ENCODE results near the gene MEF2B.
"Not testable (repeated sequence)": the region's sequence is repeated elsewhere in the genome, so short reads cannot be mapped to it uniquely, and the experiment has no call there.

MEF2B gene

DNA sequence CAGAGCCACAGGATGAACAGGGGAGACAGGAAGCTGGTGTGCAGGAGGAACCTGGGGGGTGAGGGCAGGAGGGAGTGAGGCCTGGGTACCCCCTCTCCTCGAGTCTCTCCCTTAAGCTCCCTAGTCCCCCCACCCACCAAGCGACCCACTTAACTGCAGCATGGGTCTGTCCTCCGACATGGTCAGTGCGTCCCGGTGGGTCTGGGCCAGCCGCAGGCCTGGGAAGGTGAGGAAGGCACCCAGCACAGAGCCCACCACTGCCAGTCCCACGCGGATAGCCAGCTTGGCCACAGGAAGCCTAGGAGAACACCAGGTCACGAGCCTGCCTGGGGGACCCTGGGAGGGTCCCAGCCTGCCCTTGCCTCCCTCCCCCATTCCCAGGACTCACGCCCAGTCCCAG lies 48.7 kb downstream of the MEF2B start:
- no peak for DNase-seq

DNA sequence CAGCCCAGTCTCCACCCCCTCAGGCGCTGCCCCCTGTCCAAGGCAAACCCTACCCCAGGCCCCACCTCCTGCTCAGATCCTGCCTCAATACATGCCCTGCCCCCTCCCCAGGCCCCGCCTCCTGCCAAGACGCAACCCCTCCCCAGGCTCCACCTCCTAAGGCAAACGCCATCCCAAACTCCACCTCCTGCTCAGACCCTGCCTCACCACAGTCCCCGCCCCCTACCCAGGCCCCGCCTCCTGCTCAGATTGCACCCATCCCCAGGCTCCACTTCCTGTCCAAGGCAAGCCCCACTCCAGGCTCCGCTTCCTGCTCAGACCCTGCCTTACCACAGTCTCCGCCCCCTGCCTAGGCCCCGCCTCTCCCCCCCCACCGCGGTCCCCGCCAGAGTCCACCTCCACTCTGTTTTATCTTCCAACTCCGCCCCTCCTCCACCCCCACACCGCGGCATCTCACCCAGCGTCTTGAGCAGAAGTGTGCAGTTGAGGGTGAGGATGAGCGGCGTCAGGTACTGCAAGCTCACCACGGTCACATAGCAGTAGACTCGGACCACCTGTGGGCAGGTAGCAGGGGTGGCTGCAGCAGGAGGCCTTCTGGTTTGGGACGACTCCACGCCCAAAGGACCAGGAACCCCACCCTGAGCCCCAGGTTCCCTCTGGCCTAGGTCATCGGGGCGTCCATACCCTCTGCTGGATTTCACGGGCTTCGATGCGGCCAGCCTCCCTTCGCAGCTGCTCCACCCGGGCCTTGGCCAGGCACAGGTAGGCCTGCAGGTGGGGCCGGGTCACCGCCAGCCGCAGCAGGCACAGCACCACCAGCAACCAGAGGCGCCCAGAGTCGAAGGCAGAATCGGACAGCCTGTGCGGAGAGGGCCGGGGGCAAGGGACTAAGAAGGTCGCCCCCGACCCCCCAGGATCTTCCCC lies 49.5 kb downstream of the MEF2B start:
- peak; percentile 100 for DNase-seq

DNA sequence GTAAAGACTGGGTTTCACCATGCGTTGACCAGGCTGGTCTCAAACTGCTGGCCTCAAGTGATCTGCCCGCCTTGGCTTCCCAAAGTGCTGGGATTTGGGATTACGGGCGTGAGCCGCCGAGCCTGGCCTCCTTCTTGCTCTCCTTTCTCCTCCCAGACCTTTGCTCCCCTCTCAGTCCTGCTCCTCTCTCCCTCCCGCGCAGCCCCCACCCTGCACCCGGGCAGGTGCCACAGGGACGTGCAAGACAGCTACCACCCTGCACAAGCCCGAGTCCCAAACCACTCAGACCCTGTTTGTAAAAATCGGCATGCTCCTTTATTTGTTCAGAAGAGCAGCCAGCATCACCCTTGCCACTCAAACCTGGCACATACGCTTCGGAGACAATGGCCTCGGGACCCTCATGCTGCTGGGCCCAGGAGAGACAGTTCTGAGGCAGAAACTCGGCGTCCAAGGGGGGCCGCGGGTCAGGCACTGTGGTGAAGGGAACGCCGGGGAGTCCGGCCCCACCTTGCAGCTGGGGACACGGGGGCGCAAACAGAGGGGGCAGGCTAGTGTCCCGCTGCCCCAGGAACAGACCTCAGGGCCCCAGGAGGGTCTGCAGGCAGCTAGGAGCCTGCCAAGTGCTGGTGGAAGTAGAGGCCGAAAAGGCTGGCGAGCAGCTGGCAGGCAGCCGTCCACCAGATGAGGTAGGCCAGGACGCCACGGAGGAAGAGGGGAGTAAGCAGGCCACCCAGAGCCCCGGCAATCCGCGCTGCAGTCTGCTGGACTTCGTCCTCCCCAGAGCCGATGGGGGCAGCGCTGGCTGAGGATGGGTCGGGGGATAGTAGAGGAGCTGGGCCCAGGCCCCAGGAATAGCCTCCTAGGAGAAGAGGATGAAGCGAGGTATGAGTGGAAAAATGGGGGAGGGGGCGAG lies 50.5 kb downstream of the MEF2B start:
- DNase-seq, result no peak

DNA sequence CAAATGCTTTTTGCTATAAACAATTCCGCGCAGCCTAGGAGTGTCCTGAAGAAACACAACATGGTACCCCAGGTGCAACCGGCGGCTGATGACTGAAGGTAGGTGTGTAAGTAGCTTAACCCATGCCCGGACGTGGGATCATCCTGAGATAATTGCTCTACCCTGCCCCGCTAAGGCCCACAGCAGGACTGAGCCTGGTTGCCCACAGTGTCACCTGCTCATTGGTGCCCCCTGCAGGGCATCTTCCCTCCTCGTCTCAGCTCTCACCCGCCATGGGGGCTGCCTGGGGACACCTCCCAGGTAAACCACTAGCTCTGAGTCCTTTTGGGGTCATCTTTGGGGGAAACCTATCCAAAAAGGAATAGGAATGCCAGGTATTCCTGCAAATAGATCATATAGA lies 54.1 kb downstream of the MEF2B start:
- DNase-seq, result peak; percentile 73

DNA sequence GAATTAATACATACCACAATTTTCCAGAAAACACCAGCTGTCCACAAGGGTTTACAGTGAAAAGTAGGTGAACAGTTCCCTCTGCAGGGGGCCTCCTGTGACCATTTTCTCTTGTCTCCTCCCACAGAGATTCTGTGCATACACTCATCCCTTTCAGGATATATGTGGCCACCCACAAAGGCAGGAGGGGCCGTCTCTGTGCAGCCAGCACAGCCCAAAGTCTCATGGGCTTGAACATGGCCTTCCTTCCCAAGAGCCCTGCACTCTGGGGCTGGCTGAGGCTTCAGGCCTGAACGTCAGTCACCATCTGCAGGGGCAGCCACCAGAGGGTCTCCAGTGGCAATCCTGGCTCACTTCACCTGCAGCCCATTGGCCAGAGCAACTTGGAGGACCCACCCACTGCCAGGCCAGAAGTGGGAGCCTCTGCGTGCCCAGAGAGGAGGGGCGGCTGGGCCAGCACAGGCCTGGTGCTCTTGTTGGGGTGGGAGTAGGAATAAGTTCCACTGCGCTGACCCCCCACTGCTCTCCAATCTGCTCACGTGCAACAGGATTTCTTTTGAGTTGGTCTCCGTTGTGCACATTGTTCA lies 56.9 kb downstream of the MEF2B start:
- peak; percentile 82 for DNase-seq

DNA sequence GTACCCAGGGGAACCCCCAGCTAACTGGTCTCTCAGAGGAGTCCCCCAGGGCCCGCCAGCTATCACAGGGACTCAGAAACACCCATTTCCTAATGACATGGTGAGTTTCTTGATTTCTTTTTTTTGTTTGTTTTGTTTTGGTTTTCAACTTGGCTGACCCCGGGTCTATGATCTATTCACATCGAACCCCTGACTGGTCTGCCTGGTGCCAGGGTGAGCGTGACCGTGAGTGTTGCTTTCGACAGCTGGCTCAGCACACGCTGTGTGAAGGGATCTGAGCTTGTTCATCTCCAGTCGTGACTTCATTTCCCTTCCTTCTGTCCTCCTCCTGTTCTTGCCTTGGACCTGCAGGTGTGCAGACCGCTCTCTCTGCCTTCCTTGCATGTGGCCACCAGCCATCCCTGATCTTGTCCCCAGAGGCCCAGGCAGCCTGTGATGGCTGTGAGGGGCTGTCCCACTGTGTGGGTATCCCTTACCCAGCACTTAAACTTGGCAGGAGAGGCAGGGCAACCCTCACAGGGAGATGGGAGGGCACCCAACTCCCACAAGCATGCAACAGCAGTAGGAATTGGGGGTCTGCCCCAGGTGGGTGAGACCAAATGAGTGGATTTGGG lies 58.0 kb downstream of the MEF2B start:
- no peak for DNase-seq

DNA sequence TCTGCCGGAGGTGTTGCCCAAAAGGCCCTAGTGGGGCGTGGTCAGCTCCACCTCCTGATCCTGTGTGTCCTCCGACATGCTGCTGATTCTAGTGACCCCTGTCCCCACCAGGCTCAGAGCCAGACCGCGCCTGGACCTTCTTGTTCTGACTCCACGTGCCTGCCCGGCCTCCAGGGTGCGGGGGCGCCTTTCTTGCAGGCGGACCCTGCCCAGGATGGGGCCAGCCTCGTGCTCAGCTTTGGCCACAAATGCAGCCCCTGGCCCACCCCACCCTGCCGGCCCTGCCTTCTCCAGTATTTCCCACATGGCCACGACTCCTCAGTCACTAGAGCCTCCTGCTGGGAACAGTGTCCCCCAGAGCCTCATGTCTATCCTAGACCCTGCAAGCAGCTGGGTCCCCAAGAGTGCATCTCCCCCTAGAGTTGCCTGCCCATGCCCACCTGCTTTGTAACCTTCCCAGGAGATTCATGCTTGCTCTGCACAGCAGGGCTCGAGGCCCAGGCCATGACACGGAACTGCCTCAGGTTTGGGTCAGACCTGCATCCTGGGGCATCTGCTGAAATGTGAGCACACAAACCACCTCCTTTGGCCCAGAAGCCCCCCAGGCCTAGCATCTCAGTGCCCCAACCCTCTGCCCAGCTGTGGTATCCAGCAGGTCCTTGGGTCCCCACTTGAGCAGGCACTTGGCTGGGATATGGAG lies 58.8 kb downstream of the MEF2B start:
- DNase-seq, result no peak

DNA sequence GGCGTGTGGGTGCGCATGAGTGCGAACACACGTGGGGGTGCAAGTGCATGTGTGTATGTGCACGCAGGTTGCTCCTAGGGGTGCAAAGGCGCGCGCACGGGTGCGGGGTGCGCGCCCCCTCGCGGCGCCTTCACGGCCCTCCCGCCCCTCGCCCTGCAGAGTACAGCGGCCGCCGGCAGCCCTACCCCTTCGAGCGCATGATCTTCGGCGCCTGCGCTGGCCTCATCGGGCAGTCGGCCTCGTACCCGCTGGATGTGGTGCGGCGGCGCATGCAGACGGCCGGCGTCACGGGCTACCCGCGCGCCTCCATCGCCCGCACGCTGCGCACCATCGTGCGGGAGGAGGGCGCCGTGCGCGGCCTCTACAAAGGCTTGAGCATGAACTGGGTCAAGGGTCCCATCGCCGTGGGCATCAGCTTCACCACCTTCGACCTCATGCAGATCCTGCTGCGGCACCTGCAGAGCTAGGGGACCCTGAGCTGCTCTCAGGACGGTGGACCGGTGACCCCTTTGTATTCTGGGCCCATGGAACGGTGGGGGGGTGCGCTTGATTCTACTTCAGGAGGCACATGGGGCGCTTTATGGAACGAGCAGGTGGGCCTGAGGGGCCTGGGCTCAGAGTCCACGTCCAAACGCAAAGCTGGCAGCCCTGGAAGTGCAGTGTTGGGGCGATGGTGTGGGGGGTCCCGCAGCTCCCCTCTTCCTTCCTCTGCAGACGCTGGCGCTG lies 59.5 kb downstream of the MEF2B start:
- DNase-seq, result no peak

DNA sequence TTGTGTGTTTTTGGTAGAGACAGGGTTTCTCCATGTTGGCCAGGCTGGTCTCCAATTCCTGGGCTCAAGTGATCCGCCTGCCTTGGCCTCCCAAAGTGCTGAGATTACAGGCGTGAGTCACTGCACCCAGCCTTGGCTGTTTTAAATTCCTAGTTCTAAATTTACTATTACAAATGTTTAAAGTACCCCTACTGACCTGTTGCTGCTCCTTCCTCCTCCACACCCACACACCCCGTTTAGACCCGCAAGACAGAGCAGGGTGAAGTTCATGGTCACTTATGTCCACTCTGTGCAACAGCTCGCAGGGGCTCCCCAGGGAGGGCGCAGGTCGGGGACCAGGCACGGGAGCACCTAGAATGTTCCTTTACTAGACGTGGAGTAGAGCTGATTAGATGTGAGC lies 60.5 kb downstream of the MEF2B start:
- DNase-seq, result no peak

DNA sequence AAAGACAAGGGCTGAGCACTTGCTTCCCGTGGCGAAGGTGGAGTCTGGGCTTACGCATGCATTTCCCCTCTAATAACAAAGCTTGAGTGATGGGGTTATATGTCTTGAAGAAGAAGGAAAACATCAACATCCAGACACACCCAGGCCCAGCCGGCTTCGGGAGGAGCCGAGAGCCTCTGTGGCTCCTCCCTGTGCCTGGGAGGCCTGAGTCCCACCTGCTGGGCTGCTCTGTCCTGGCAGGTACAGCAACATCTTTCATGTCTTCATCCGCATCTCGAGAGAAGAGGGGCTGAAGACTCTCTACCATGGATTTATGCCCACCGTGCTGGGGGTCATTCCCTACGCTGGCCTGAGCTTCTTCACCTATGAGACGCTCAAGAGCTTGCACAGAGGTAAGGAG lies 62.4 kb downstream of the MEF2B start:
- DNase-seq, result no peak

DNA sequence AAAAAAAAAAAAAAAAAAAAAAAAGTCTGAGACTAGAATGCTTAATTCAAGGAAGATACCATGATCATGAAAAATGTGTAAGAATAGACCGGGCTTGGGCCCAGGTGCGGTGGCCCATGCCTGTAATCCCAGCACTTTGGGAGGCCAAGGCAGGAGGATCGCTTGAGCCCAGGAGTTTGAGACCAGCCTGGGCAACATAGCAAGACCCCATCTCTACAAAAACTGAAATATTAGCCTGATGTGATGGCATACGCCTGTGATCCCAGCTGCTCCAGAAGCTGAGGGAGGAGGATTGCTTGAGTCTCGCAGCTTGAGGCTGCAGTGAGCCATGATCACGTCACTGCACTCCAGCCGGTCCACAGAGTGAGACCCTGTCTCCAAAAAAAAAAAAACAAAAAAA lies 63.1 kb downstream of the MEF2B start:
- DNase-seq, result not testable (repeated sequence)

DNA sequence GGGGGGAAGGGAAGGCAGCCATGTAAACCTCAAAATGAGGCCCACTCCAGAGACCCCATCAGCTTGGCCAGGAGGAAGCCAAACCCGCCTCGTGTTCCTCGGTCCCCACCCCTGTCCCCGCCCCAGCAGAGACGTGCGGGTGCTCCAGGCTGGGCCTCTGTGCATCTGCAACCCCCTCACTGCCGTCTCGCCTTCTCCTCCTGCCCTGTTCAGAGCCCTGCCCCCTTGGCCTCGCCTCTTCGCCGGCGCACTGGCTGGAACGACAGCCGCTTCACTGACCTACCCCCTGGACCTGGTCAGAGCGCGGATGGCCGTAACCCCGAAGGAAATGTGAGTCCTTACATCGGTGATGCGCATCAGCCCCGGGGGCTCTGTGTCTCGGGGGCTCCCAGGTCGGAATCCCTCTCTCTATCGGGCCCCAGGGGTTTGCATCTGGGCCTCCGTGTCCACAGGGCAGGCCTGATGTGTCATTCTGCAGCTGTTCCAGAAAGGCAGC lies 64.0 kb downstream of the MEF2B start:
- peak; percentile 82 for DNase-seq

DNA sequence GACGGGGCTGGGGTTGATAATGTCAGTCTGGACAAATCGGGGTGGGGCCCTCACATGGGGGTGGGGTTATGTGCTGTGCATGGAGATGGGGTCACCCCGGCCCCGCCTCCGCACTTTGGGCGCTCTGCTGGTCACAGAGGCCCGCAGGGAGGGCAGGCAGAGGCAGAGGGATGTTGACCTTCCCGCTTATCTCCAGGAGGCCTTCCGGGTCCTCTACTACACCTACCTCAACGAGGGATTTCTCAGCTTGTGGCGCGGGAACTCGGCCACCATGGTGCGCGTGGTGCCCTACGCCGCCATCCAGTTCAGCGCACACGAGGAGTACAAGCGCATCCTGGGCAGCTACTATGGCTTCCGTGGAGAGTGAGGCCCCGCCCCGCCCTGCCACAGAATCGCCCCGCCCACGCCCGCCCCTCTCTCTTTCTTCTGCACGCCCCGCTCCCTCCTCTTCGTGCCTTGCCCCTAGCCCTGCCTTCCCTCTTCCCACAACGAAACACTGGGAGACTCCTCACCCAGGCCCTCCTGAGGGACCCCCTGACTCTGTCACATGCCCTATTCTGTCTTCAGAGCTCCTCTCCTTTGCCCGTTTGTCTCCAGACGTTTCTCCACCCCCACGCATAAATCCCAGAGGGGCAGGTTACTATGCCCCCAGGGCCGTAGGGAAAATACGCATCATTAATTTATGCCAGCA lies 64.6 kb downstream of the MEF2B start:
- DNase-seq, result peak; percentile 90

DNA sequence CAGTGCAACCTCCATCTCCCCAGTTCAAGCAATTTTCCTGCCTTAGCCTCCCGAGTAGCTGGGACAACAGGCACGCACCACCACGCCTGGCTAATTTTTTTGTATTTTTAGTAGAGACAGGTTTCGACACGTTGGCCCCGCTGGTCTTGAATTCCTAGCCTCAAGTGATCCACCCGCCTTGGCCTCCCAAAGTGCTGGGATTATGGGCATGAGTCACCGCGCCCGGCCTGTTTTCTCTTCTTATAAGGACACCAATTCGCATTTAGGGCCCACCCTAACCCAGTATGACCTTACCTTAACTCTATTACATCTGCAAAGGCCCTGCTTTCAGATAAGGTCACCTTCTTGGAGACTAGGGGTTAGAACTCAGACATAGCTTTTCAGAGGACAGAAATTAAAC lies 66.9 kb downstream of the MEF2B start:
- DNase-seq, result no peak

DNA sequence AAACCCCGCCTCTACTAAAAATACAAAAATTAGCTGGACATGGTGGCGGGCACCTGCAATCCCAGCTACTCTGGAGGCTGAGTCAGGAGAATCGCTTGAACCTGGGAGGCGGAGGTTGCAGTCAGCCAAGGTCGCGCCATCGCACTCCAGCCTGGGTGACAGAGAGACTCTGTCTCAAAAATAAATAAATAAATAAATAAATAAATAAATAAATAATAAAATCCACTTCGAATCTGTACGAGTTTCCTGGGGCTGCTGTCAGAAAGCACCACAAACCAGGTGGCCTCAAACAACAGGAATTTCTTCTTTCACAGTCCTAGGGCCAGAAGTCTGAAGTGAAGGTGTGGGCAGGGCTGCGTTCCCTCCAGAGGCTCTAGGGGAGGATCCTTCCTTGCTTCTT lies 67.5 kb downstream of the MEF2B start:
- not testable (repeated sequence) for DNase-seq

DNA sequence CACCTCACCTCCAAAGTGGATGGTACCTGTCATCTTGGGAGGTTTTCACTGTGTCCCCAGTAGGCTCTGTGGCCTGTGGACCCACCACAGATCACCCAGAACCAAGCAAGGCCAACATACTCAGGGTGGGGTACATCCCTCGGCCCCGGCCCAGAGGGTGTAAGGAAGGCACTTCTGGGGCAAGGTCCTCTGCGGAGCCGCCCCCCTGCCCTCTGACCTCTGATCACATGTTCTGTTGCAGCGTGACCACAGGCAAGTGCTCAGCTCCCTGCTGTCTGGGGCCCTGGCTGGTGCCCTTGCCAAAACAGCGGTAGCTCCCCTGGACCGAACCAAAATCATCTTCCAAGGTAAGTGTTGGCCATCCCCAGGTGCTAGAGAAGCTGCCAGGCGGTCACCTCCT lies 68.5 kb downstream of the MEF2B start:
- DNase-seq, result no peak

DNA sequence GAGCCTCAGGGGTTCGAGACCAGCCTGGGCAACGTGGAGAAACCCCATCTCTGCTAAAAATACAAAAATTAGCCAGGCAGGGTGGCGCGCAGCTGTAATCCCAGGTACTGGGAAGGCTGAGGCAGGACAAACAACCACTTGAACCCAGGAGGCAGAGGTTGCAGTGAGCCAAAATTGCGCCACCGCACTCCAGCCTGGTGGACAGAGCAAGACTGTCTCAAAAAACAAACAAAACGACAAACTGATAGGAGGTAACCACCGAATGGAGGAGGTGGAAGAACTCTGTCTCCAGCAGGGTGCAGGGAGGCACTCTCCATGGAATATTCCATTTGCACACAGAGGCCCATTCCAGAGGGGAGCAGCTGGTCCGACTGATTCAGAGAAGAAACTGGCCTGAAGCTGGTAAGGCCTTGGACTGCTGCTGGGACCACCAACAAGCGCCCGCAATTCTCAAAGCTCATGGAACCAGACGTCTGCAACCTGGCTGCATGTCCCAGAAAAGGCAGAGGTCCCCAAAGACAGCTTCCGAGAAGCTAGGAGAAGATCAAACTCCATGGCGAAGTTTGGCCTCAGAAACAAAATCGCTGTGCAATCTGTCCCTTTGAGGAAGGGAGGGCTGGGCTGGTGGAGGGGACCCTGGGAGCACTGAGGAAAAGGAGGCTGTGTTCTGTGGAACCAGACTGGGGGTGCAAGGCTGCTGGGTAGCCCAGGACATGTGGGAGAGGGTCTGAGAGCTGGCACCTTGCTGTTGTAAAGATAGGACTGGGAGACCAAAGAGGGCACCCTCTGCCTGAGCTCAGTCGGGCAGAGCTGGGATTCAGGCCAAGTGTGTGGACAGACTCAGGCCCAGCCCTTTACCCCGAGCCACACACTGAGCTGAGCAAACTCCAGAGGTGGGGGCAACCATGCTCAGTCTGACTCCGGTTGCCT lies 71.1 kb downstream of the MEF2B start:
- DNase-seq, result no peak

DNA sequence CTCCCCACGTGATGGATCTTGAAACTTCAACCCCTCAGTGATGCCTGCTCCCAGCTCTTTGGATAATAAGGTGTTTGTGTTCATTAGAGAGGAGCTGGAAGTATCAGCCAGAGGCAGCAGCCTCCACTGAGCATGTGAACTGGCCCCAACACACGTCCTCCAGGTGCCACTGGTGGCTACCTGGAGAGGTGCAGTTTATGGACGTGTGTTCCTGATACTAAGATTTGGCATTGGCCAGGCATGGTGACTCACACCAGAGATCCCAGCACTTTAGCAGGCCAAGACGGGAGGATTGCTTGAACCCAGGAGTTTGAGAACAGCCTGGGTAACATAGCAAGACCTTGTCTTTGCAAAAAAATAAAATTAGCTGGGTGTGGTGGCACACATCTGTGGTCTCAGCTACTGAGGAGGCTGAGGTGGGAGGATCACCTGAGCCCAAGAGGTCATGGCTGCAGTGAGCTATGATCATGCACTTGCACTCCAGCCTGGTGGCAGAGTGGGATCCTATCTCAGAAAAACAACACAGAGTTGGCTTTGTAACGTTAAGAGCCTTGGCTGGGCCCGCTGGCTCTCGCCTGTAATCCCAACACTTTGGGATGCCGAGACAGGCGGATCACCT lies 71.9 kb downstream of the MEF2B start:
- DNase-seq, result no peak

Measured in islet precursor cell (in vitro differentiated cells).